Mononuclear cell (primary cell): Measurements from ENCODE around the gene ASPM. TPM values are rescaled to one million over a fixed set of nuclear protein-coding genes. Genes with fewer than 3 reads are reported as not detected.
"Not testable (repeated sequence)": the region's sequence is repeated elsewhere in the genome, so short reads cannot be mapped to it uniquely, and the experiment has no call there.

ENCODE experiments used
- H3K27me3 ChIP-seq: 2 replicates; pipeline ENCODE4 v1.6.0; 2011; ENCODE audit warnings: low read length, control low read depth; ENCODE audit not compliant: insufficient read depth
- H3K4me1 ChIP-seq: 2 replicates; pipeline ENCODE4 v1.5.1; 2011; ENCODE audit warnings: mild to moderate bottlenecking, low read length, control low read depth; ENCODE audit not compliant: insufficient read depth
- H3K4me3 ChIP-seq: 2 replicates; pipeline ENCODE4 v1.5.1; 2011; ENCODE audit warnings: mild to moderate bottlenecking, low read length, moderate library complexity
- H3K9me3 ChIP-seq: 2 replicates; pipeline ENCODE4 v1.5.1; 2011; ENCODE audit warnings: low read depth, mild to moderate bottlenecking, control low read depth, low read length
- total RNA-seq: library from RNA; depleted of rRNA; stranded (reverse); fragments of >200 nt; gene quantifications from one replicate; pipeline ENCODE4 v1.2.3, GENCODE V29; 2012

ASPM gene
- total RNA-seq, 1 donor, result 0.84 TPM

GRCh38 chr1:197076585-197076984, 69.9 kb downstream of the ASPM start:
- H3K4me3 ChIP-seq, result no peak overlapping the region
- H3K27me3 ChIP-seq, result no peaks in the 10 kb centered on the region
- H3K9me3 ChIP-seq, result no peaks in the 10 kb centered on the region
- no peaks in the 10 kb centered on the region for H3K4me1 ChIP-seq

GRCh38 chr1:197073978-197074377, 72.5 kb downstream of the ASPM start:
- Histone ChIP-seq H3K4me1 (no peaks in the 10 kb centered on the region), H3K27me3 (no peaks in the 10 kb centered on the region), H3K4me3 (no peak overlapping the region), H3K9me3 (no peaks in the 10 kb centered on the region)

- Histone ChIP-seq H3K4me1 (no peaks in the 10 kb centered on the region), H3K27me3 (no peaks in the 10 kb centered on the region), H3K9me3 (no peaks in the 10 kb centered on the region), H3K4me3 (no peak overlapping the region)
These were observed 79.0 kb downstream of the ASPM start for GRCh38 chr1:197067457-197067818.

- no peaks in the 10 kb centered on the region for H3K4me1 ChIP-seq
- H3K9me3 ChIP-seq, result no peaks in the 10 kb centered on the region
- H3K4me3 ChIP-seq, result no peak within 1 kb of the TSS
- no peaks in the 10 kb centered on the region for H3K27me3 ChIP-seq
These were observed 79.6 kb downstream of the ASPM start, which contains the start of gene F13B for GRCh38 chr1:197066719-197067456. TSS of gene F13B (minus strand) at chr1:197067260. CDS start at chr1:197067223, 37 bp downstream.

GRCh38 chr1:197066277-197066676, 80.2 kb downstream of the ASPM start:
- Histone ChIP-seq H3K9me3 (no peaks in the 10 kb centered on the region), H3K4me3 (no peak overlapping the region), H3K4me1 (no peaks in the 10 kb centered on the region), H3K27me3 (no peaks in the 10 kb centered on the region)

GRCh38 chr1:197065559-197065958, 80.9 kb downstream of the ASPM start:
- Histone ChIP-seq H3K9me3 (no peaks in the 10 kb centered on the region), H3K4me3 (no peak overlapping the region), H3K4me1 (no peaks in the 10 kb centered on the region), H3K27me3 (no peaks in the 10 kb centered on the region)

DNA sequence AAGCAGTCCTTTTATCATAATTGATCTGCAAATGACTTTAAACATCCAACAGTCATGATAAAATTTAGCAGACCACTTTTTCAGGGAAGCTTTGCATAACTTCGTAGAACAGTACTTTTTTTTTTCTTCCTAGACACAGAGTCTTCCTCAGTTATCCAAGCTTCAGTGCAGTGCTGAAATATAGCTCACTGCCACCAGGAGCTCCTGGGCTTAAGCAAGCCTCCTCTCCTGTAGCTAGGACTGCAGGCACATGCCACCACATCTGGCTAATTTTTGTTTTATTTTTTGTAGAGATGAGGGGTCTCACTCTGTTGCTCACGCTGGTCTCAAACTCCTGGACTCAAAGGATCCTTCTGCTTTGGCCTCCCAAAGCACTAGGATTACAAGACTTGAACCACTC, 83.3 kb downstream of the ASPM start:
- Histone ChIP-seq H3K4me1 (no peaks in the 10 kb centered on the region), H3K4me3 (no peak overlapping the region), H3K9me3 (no peaks in the 10 kb centered on the region), H3K27me3 (no peaks in the 10 kb centered on the region)

DNA sequence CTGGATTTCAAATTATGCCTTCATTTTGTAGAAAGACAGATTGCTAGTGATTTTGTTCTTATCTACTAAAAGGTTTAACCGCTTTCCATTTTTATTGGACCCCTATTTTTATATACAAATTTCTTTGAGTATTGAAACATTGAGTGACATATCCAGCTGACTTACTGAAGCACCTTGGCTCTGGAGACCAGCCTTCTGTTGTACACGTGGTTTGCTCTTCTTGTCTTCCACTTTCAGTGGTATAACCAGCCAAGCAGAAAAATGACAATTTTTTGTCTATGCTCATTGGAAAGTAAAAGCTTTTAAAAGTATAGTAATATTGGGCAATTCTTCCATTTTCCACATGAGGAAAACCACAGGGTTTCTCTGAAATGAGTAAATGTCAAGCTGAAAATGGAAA, 83.8 kb downstream of the ASPM start:
- Histone ChIP-seq H3K9me3 (no peaks in the 10 kb centered on the region), H3K4me1 (no peaks in the 10 kb centered on the region), H3K27me3 (no peaks in the 10 kb centered on the region), H3K4me3 (no peak overlapping the region)

- Histone ChIP-seq H3K4me3 (no peak overlapping the region), H3K9me3 (no peaks in the 10 kb centered on the region), H3K27me3 (no peaks in the 10 kb centered on the region), H3K4me1 (no peaks in the 10 kb centered on the region)
These were observed 97.4 kb downstream of the ASPM start for GRCh38 chr1:197049100-197049499.

- H3K9me3 ChIP-seq, result no peaks in the 10 kb centered on the region
- no peaks in the 10 kb centered on the region for H3K4me1 ChIP-seq
- peaks cover 2% of the 10 kb centered on the region for H3K27me3 ChIP-seq
- H3K4me3 ChIP-seq, result no peak overlapping the region
These were observed 103.7 kb downstream of the ASPM start for GRCh38 chr1:197042676-197043341.

GRCh38 chr1:197041486-197042353, 104.7 kb downstream of the ASPM start:
- H3K4me1 ChIP-seq, result no peaks in the 10 kb centered on the region
- no peak overlapping the region for H3K4me3 ChIP-seq
- H3K9me3 ChIP-seq, result no peaks in the 10 kb centered on the region
- H3K27me3 ChIP-seq, result peaks cover 2% of the 10 kb centered on the region

- H3K4me1 ChIP-seq, result no peaks in the 10 kb centered on the region
- H3K4me3 ChIP-seq, result no peak overlapping the region
- no peaks in the 10 kb centered on the region for H3K27me3 ChIP-seq
- H3K9me3 ChIP-seq, result no peaks in the 10 kb centered on the region
These were observed 109.6 kb downstream of the ASPM start for GRCh38 chr1:197036861-197037260.

GRCh38 chr1:197034631-197035339, 111.7 kb downstream of the ASPM start:
- not testable (repeated sequence) for H3K27me3 ChIP-seq, H3K4me1 ChIP-seq, H3K4me3 ChIP-seq, H3K9me3 ChIP-seq
